Mononuclear cell (primary cell): ENCODE data around the gene MYO5C. TPM values are rescaled to one million over a fixed set of nuclear protein-coding genes. Genes with fewer than 3 reads are reported as not detected.

ENCODE experiments used
- H3K27me3 ChIP-seq: 2 replicates; pipeline ENCODE4 v1.6.0; 2011; ENCODE audit warnings: low read length, control low read depth; ENCODE audit not compliant: insufficient read depth
- H3K4me1 ChIP-seq: 2 replicates; pipeline ENCODE4 v1.5.1; 2011; ENCODE audit warnings: mild to moderate bottlenecking, low read length, control low read depth; ENCODE audit not compliant: insufficient read depth
- H3K4me3 ChIP-seq: 2 replicates; pipeline ENCODE4 v1.5.1; 2011; ENCODE audit warnings: mild to moderate bottlenecking, low read length, moderate library complexity
- H3K9me3 ChIP-seq: 2 replicates; pipeline ENCODE4 v1.5.1; 2011; ENCODE audit warnings: low read depth, mild to moderate bottlenecking, control low read depth, low read length
- total RNA-seq: library from RNA; depleted of rRNA; stranded (reverse); fragments of >200 nt; gene quantifications from one replicate; pipeline ENCODE4 v1.2.3, GENCODE V29; 2012

MYO5C gene
- total RNA-seq, 1 donor, result 1.2 TPM

GRCh38 chr15:52318729-52319500, 23.3 kb upstream of the MYO5C start:
- Histone ChIP-seq H3K9me3 (no peaks in the 10 kb centered on the region), H3K4me1 (no peaks in the 10 kb centered on the region), H3K4me3 (no peak overlapping the region), H3K27me3 (no peaks in the 10 kb centered on the region)

- Histone ChIP-seq H3K4me1 (no peaks in the 10 kb centered on the region), H3K4me3 (no peak overlapping the region), H3K27me3 (no peaks in the 10 kb centered on the region), H3K9me3 (no peaks in the 10 kb centered on the region)
Observed at GRCh38 chr15:52317688-52318087, 22.1 kb upstream of the MYO5C start.

GRCh38 chr15:52317022-52317421, 21.4 kb upstream of the MYO5C start:
- Histone ChIP-seq H3K9me3 (no peaks in the 10 kb centered on the region), H3K27me3 (no peaks in the 10 kb centered on the region), H3K4me3 (no peak overlapping the region), H3K4me1 (no peaks in the 10 kb centered on the region)

- Histone ChIP-seq H3K9me3 (no peaks in the 10 kb centered on the region), H3K4me3 (no peak overlapping the region), H3K27me3 (no peaks in the 10 kb centered on the region), H3K4me1 (no peaks in the 10 kb centered on the region)
Observed at GRCh38 chr15:52309154-52309548, 13.5 kb upstream of the MYO5C start.

- H3K27me3 ChIP-seq, result no peaks in the 10 kb centered on the region
- H3K9me3 ChIP-seq, result no peaks in the 10 kb centered on the region
- no peak overlapping the region for H3K4me3 ChIP-seq
- H3K4me1 ChIP-seq, result no peaks in the 10 kb centered on the region
Observed at GRCh38 chr15:52308446-52309153, 13.0 kb upstream of the MYO5C start.

GRCh38 chr15:52307847-52308246, 12.2 kb upstream of the MYO5C start:
- H3K4me3 ChIP-seq, result no peak overlapping the region
- no peaks in the 10 kb centered on the region for H3K4me1 ChIP-seq
- no peaks in the 10 kb centered on the region for H3K27me3 ChIP-seq
- H3K9me3 ChIP-seq, result no peaks in the 10 kb centered on the region

- no peaks in the 10 kb centered on the region for H3K9me3 ChIP-seq
- H3K4me3 ChIP-seq, result no peak overlapping the region
- no peaks in the 10 kb centered on the region for H3K4me1 ChIP-seq
- no peaks in the 10 kb centered on the region for H3K27me3 ChIP-seq
Observed at GRCh38 chr15:52306270-52306669, 10.7 kb upstream of the MYO5C start.

- no peak overlapping the region for H3K4me3 ChIP-seq
- H3K4me1 ChIP-seq, result no peaks in the 10 kb centered on the region
- no peaks in the 10 kb centered on the region for H3K27me3 ChIP-seq
- no peaks in the 10 kb centered on the region for H3K9me3 ChIP-seq
Observed at GRCh38 chr15:52303093-52303772, 7.6 kb upstream of the MYO5C start.

GRCh38 chr15:52301265-52301847, 5.8 kb upstream of the MYO5C start:
- Histone ChIP-seq H3K4me1 (no peaks in the 10 kb centered on the region), H3K27me3 (peaks cover 5% of the 10 kb centered on the region), H3K4me3 (no peak overlapping the region), H3K9me3 (no peaks in the 10 kb centered on the region)

GRCh38 chr15:52294881-52295420, 653 bp downstream of the MYO5C start:
- Histone ChIP-seq H3K27me3 (peaks cover 27% of the 10 kb centered on the region), H3K9me3 (no peaks in the 10 kb centered on the region), H3K4me3 (no peak overlapping the region), H3K4me1 (peaks cover 23% of the 10 kb centered on the region)

- H3K4me3 ChIP-seq, result no peak overlapping the region
- peaks cover 27% of the 10 kb centered on the region for H3K27me3 ChIP-seq
- H3K9me3 ChIP-seq, result no peaks in the 10 kb centered on the region
- H3K4me1 ChIP-seq, result peaks cover 23% of the 10 kb centered on the region
Observed at GRCh38 chr15:52292780-52293392, 2.7 kb downstream of the MYO5C start.

- Histone ChIP-seq H3K4me1 (peaks cover 23% of the 10 kb centered on the region), H3K4me3 (no peak overlapping the region), H3K27me3 (peaks cover 20% of the 10 kb centered on the region), H3K9me3 (no peaks in the 10 kb centered on the region)
Observed at GRCh38 chr15:52291204-52291603, 4.4 kb downstream of the MYO5C start.

- Histone ChIP-seq H3K4me3 (no peak overlapping the region), H3K9me3 (no peaks in the 10 kb centered on the region), H3K27me3 (peaks cover 16% of the 10 kb centered on the region), H3K4me1 (peaks cover 22% of the 10 kb centered on the region)
Observed at GRCh38 chr15:52290800-52291199, 4.8 kb downstream of the MYO5C start.

GRCh38 chr15:52290329-52290728, 5.3 kb downstream of the MYO5C start:
- no peak overlapping the region for H3K4me3 ChIP-seq
- H3K27me3 ChIP-seq, result peaks cover 13% of the 10 kb centered on the region
- H3K9me3 ChIP-seq, result no peaks in the 10 kb centered on the region
- H3K4me1 ChIP-seq, result peaks cover 17% of the 10 kb centered on the region
